ENCODE measurements around the gene MAPK4.
A peak's percentile ranks its signal among the peaks of the same experiment; 100 is the strongest.
"Not testable (repeated sequence)": the region's sequence is repeated elsewhere in the genome, so short reads cannot be mapped to it uniquely, and the experiment has no call there.

Gene MAPK4

DNA sequence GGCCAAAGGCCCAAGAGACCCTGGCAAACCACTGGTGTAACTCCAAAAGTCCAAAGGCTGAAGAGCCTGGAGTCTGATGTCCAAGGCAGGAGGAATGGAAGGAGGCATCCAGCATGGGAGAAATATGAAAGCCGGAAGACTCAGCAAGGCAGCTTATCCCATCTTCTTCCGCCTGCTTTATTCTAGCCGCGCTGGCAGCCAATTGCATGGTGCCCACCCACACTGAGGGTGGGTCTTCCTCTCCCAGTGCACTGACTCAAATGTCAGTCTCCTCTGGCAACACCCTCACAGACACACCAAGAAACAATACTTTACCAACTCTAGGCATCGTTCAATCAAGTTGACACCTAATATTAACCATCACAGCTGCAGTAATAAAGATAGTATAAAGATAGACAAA lies 34.1 kb downstream of the MAPK4 start:
- TF ChIP-seq, protein P1, sequence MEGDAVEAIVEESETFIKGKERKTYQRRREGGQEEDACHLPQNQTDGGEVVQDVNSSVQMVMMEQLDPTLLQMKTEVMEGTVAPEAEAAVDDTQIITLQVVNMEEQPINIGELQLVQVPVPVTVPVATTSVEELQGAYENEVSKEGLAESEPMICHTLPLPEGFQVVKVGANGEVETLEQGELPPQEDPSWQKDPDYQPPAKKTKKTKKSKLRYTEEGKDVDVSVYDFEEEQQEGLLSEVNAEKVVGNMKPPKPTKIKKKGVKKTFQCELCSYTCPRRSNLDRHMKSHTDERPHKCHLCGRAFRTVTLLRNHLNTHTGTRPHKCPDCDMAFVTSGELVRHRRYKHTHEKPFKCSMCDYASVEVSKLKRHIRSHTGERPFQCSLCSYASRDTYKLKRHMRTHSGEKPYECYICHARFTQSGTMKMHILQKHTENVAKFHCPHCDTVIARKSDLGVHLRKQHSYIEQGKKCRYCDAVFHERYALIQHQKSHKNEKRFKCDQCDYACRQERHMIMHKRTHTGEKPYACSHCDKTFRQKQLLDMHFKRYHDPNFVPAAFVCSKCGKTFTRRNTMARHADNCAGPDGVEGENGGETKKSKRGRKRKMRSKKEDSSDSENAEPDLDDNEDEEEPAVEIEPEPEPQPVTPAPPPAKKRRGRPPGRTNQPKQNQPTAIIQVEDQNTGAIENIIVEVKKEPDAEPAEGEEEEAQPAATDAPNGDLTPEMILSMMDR (IDR thresholded peaks at IDR 0.05; ENCODE audit: extremely low read depth, insufficient read depth, missing control alignments) = no peak
- no peak for DNase-seq (ENCODE audit: low spot score)
- in situ Hi-C loops (cut with MboI; ENCODE audit: low pct_unique_long_range_greater_than_20kb, low sequenced_read_pairs, unreplicated experiment) = no loop called here

DNA sequence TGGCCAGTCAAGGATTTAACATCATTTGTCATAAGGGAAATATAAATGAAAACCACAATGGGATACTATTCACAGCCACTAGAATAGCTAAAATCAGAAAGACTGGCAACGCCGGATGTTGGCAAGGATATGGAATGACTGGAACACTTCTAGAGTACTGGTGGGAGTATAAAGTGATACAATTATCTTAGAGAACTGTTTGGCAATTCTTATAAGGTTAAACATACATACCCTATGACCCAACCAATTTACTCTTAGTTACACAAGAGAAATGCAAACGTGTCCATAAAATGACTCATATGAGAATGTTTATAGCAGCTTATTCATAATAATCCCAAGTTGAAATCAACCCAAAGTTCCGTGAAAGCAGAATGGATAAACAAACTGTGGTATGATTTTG lies 35.1 kb downstream of the MAPK4 start:
- TF ChIP-seq, protein P1 (IDR thresholded peaks at IDR 0.05; ENCODE audit: extremely low read depth, insufficient read depth, missing control alignments) = no peak
- DNase-seq (ENCODE audit: low spot score) = no peak
- in situ Hi-C loops (cut with MboI; ENCODE audit: low pct_unique_long_range_greater_than_20kb, low sequenced_read_pairs, unreplicated experiment) = no loop called here

DNA sequence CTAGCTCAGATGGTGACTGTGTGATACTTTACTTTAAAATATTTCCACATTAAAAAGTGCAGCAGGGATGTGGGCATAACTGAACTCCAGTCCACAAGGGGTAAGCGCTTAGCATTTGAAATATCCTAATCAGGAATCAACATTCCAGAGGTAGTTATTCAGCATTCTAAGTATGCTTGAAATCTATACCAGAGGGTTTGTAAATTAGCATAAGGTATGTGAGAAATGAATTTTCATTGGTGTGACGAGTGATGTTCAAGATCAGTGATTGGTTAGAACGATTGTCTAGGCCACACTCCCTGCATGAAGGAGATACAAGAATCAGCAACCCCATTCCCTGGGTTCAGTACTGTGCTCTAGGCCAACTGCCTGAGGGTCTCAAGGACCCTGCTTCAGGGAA lies 42.6 kb downstream of the MAPK4 start:
- no peak for DNase-seq (ENCODE audit: low spot score)
- TF ChIP-seq, protein P1 (IDR thresholded peaks at IDR 0.05; ENCODE audit: extremely low read depth, insufficient read depth, missing control alignments) = no peak
- in situ Hi-C loops (cut with MboI; ENCODE audit: low pct_unique_long_range_greater_than_20kb, low sequenced_read_pairs, unreplicated experiment) = no loop called here

DNA sequence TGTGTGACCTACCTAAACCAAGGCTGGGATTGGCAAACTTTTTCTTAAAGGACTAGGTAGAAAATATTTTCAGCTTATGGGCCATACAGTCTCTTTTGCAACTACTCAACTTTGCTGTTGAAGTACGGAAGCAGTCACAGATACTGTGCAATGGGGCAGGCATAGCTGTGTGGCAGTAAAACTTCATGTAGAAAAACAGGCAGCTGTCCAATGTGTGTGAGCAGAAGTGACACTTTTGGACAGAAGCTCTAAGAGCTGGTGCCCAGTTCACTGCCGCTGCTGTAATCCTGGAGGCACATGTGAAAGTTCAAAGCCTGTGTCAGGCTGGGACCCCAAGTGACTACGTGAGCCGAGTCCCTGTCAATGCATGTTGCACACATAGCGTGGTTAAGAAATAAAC lies 46.7 kb downstream of the MAPK4 start:
- in situ Hi-C loops (cut with MboI; ENCODE audit: low pct_unique_long_range_greater_than_20kb, low sequenced_read_pairs, unreplicated experiment) = no loop called here
- DNase-seq (ENCODE audit: low spot score) = no peak
- TF ChIP-seq, protein P1 (IDR thresholded peaks at IDR 0.05; ENCODE audit: extremely low read depth, insufficient read depth, missing control alignments) = no peak

DNA sequence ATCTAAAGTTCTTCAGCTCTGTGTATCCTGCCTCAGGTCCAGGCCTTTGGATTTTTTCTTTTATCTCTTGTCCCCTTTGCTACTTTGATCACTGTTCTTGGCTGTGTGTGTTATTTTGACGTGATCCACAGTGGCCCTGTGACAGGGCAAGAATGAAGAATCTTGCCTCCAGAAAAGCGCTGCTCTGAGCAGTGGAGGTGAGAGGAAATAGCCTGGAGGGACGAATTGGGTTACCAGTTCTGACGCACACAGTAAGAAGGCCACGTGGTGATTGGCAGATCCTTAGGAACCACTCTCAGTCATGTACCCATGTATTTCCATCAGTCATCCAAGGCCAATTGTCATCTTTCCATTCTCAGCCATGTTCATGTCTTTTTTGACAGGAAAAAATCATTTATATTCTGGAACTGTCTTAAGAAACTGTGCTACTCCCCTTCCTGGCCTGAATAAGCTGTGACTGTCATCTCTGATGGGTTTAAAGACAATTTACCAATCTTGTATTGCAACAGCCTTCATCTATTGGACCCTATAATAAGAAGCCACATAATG lies 47.6 kb downstream of the MAPK4 start:
- no peak for DNase-seq (ENCODE audit: low spot score)
- TF ChIP-seq, protein P1 (IDR thresholded peaks at IDR 0.05; ENCODE audit: extremely low read depth, insufficient read depth, missing control alignments) = no peak

DNA sequence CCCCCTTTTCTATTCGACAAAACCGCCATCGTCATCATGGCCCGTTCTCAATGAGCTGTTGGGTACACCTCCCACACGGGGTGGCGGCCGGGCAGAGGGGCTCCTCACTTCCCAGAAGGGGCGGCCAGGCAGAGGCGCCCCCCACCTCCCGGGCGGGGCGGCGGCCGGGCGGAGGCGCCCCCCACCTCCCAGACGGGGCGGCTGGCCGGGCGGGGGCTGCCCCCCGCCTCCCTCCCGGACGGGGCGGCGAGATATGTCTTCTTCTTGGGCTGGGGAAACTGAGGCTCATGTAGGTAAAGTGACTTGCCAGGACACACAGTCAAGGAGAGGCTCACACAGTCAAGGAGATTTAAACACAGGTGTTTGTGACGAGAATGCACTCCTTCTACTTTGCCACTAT lies 49.3 kb downstream of the MAPK4 start:
- in situ Hi-C loops (cut with MboI; ENCODE audit: low pct_unique_long_range_greater_than_20kb, low sequenced_read_pairs, unreplicated experiment); DNase-seq (ENCODE audit: low spot score): not testable (repeated sequence)

More for the DNA sequence above, 47.6 kb downstream of the MAPK4 start:
- in situ Hi-C loops (cut with MboI; ENCODE audit: low pct_unique_long_range_greater_than_20kb, low sequenced_read_pairs, unreplicated experiment) = no loop called here

DNA sequence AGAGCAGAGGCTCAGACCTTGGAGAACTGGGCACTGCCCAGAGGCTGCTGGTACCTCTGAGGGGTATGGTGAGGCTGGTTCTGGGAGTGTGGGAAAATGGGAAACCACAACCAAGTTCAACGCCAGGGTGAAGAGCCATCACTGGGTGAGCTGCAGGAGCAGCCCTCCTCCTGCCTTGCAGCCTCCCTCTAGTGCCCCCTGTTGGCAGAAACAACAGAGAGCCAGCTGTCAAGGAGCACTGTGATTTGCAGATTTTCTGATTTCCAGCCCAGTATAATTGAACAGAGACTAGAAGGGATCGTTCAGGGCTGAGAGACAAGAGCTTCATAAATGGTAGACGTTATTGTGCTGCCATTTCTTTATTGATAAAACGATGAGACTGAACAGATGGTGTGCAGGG lies 50.5 kb downstream of the MAPK4 start:
- TF ChIP-seq, protein P1 (IDR thresholded peaks at IDR 0.05; ENCODE audit: extremely low read depth, insufficient read depth, missing control alignments) = peak; percentile 36
- peak; percentile 38 for DNase-seq (ENCODE audit: low spot score)
- in situ Hi-C loops (cut with MboI; ENCODE audit: low pct_unique_long_range_greater_than_20kb, low sequenced_read_pairs, unreplicated experiment) = no loop called here

Data from GM13977 (cell line).